ENCODE measurements around the gene GRIK3. TPM values are rescaled to one million over a fixed set of nuclear protein-coding genes. Genes with fewer than 3 reads are reported as not detected.

GRIK3 gene
- total RNA-seq, 1 donor from 2014 or later, result not detected

- no peak for DNase-seq (ENCODE audit: low spot score)
These were observed 16.6 kb downstream of the GRIK3 start for GRCh38 chr1:37017720-37018119.

- DNase-seq (ENCODE audit: low spot score), result no peak
These were observed 18.2 kb downstream of the GRIK3 start for GRCh38 chr1:37016121-37016520.

- no peak for DNase-seq (ENCODE audit: low spot score)
These were observed 18.6 kb downstream of the GRIK3 start for GRCh38 chr1:37015713-37016112.

GRCh38 chr1:37012226-37012625 lies 22.1 kb downstream of the GRIK3 start:
- no peak for DNase-seq (ENCODE audit: low spot score)

- DNase-seq (ENCODE audit: low spot score), result no peak
These were observed 24.3 kb downstream of the GRIK3 start for GRCh38 chr1:37010011-37010410.

- no peak for DNase-seq (ENCODE audit: low spot score)
These were observed 24.8 kb downstream of the GRIK3 start for GRCh38 chr1:37009521-37009920.

- no peak for DNase-seq (ENCODE audit: low spot score)
These were observed 28.0 kb downstream of the GRIK3 start for GRCh38 chr1:37006132-37006868.

- no peak for DNase-seq (ENCODE audit: low spot score)
These were observed 31.4 kb downstream of the GRIK3 start for GRCh38 chr1:37002898-37003297.

- no peak for DNase-seq (ENCODE audit: low spot score)
These were observed 32.6 kb downstream of the GRIK3 start for GRCh38 chr1:37001703-37002102.

- DNase-seq (ENCODE audit: low spot score), result no peak
These were observed 38.2 kb downstream of the GRIK3 start for GRCh38 chr1:36996106-36996505.

GRCh38 chr1:36994868-36995267 lies 39.4 kb downstream of the GRIK3 start:
- DNase-seq (ENCODE audit: low spot score), result no peak

- DNase-seq (ENCODE audit: low spot score), result no peak
These were observed 40.0 kb downstream of the GRIK3 start for GRCh38 chr1:36994294-36994693.

GRCh38 chr1:36992139-36992943 lies 42.0 kb downstream of the GRIK3 start:
- DNase-seq (ENCODE audit: low spot score), result no peak

- no peak for DNase-seq (ENCODE audit: low spot score)
These were observed 42.8 kb downstream of the GRIK3 start for GRCh38 chr1:36991551-36991950.

GRCh38 chr1:36990928-36991327 lies 43.4 kb downstream of the GRIK3 start:
- no peak for DNase-seq (ENCODE audit: low spot score)

- no peak for DNase-seq (ENCODE audit: low spot score)
These were observed 45.1 kb downstream of the GRIK3 start for GRCh38 chr1:36989241-36989640.

GRCh38 chr1:36988741-36989193 lies 45.5 kb downstream of the GRIK3 start:
- no peak for DNase-seq (ENCODE audit: low spot score)

- DNase-seq (ENCODE audit: low spot score), result no peak
These were observed 46.0 kb downstream of the GRIK3 start for GRCh38 chr1:36988321-36988720.

- no peak for DNase-seq (ENCODE audit: low spot score)
These were observed 47.0 kb downstream of the GRIK3 start for GRCh38 chr1:36987276-36987675.

- DNase-seq (ENCODE audit: low spot score), result no peak
These were observed 47.9 kb downstream of the GRIK3 start for GRCh38 chr1:36986241-36986985.

- no peak for DNase-seq (ENCODE audit: low spot score)
These were observed 49.6 kb downstream of the GRIK3 start for GRCh38 chr1:36984675-36985074.

- DNase-seq (ENCODE audit: low spot score), result no peak
These were observed 50.3 kb downstream of the GRIK3 start for GRCh38 chr1:36984026-36984425.
